LNCAP (cell line): ENCODE measurements around the gene PARN.

Source experiments
- CTCF ChIP-seq: fragments of 450-650 bp; IDR thresholded peaks from 2 replicates; pipeline ENCODE4 v1.5.1; 2017; ENCODE audit warnings: mild to moderate bottlenecking

Gene PARN

GRCh38 chr16:14405611-14406537, 224.2 kb downstream of the PARN start:
- no peak for TF ChIP-seq CTCF

GRCh38 chr16:14400285-14400977, 229.6 kb downstream of the PARN start:
- TF ChIP-seq CTCF = no peak

GRCh38 chr16:14399378-14400284, 230.4 kb downstream of the PARN start:
- no peak for TF ChIP-seq CTCF

GRCh38 chr16:14398014-14398717, 231.9 kb downstream of the PARN start:
- no peak for TF ChIP-seq CTCF

GRCh38 chr16:14394834-14395233, 235.2 kb downstream of the PARN start:
- no peak for TF ChIP-seq CTCF

- no peak for TF ChIP-seq CTCF
These were observed 237.1 kb downstream of the PARN start for GRCh38 chr16:14392960-14393359.
